GM21526 (cell line): Measurements from ENCODE around the gene PCF11.
A peak's percentile ranks its signal among the peaks of the same experiment; 100 is the strongest.
"Not testable (repeated sequence)": the region's sequence is repeated elsewhere in the genome, so short reads cannot be mapped to it uniquely, and the experiment has no call there.

Experiments
- ATAC-seq: cut with Tn5 transposase; IDR thresholded peaks from one replicate; pipeline ENCODE4 v1.9.1; 2021; ENCODE audit warnings: moderate library complexity; ENCODE audit not compliant: unreplicated experiment, low FRiP score

Gene PCF11, protein sequence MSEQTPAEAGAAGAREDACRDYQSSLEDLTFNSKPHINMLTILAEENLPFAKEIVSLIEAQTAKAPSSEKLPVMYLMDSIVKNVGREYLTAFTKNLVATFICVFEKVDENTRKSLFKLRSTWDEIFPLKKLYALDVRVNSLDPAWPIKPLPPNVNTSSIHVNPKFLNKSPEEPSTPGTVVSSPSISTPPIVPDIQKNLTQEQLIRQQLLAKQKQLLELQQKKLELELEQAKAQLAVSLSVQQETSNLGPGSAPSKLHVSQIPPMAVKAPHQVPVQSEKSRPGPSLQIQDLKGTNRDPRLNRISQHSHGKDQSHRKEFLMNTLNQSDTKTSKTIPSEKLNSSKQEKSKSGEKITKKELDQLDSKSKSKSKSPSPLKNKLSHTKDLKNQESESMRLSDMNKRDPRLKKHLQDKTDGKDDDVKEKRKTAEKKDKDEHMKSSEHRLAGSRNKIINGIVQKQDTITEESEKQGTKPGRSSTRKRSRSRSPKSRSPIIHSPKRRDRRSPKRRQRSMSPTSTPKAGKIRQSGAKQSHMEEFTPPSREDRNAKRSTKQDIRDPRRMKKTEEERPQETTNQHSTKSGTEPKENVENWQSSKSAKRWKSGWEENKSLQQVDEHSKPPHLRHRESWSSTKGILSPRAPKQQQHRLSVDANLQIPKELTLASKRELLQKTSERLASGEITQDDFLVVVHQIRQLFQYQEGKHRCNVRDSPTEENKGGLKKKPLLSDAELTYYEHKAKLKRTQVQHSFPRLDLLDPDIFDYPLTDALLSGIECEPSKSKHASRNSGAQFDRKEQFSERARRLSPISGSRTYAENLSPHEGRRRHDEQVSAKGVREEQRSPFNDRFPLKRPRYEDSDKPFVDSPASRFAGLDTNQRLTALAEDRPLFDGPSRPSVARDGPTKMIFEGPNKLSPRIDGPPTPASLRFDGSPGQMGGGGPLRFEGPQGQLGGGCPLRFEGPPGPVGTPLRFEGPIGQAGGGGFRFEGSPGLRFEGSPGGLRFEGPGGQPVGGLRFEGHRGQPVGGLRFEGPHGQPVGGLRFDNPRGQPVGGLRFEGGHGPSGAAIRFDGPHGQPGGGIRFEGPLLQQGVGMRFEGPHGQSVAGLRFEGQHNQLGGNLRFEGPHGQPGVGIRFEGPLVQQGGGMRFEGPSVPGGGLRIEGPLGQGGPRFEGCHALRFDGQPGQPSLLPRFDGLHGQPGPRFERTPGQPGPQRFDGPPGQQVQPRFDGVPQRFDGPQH (N-terminal part only)

DNA sequence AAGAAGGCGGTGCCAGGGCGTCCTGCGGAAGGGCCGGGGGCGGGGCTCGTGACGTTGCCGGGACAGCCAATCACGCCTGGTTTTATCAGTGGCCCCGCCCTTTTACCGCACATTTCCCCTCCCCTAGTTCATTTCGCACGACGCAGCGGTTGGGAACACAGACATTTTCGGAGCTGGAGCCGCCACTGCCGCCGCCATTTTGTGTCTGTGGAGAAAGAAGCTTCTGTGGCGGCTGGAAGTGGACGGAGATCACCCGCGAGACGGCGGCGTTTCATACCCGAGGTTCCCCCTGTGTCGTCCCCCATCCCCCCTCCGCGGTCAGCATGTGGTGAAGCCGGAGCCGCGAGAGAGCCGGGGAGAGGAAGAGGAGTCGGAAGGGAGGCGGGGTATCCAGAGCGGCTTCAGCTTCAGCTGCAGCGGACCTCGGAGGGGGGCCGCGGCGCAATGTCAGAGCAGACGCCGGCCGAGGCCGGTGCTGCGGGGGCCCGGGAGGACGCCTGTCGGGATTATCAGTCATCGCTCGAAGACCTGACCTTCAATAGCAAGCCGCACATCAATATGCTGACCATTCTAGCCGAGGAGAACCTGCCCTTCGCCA is at the start of gene PCF11:
Gene PCF11 (plus strand): TSS at position 136 of the 598 bp plus-strand sequence. CDS start 309 bp downstream, at position 445.
- ATAC-seq = peak; percentile 4

GRCh38 chr11:83112886-83113285 is 44.0 kb upstream of the PCF11 start:
- no peak for ATAC-seq

DNA sequence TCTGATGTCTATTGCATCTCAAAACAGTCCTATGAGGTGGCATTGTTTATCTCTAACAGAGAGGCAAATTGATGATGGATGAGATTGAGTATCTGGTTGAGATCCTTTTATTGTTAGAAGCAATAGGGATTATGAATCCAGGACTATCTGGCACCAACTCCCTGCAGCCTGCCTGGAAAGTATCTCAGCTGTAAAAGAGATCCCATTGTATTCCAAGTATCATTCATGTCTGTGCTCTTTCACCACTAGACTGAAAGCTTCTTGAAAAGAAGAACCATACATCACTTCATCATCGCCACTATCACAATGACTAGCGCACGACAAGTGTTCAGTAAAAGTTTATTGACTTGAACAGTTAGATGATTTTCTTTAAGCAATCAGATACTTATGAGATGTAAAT is 41.9 kb upstream of the PCF11 start:
- no peak for ATAC-seq

GRCh38 chr11:83115551-83115950 is 41.4 kb upstream of the PCF11 start:
- ATAC-seq = no peak

DNA sequence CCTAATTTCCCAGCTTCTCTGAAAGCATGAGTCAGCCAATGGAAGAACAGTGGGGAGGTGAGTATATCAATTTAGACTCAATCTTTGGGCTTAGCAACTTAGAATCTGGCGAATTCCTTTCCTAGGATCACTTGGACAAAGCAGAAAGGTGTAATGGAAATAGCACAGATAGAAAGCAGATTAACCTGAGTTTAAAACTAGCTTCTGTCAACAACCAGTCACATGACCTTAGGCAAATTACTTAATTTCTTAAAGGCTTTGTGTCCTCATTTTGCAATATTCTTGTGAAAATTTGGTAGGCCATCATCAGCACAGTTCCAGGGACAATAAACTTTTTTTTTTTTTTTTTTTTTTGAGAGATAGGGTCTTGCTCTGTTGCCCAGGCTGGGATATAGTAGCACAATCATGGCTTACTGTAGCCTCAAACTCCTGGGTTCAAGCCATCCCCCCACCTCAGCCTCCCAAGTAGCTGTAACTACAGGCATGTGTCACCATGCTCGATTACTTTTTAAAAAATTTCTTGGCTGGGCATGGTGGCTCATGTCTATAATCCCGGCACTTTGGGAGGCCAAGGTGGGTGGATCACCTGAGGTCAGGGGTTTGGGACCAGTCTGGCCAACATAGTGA is 40.8 kb upstream of the PCF11 start:
- ATAC-seq = no peak

- ATAC-seq = no peak
Measured at GRCh38 chr11:83118814-83119213, 38.1 kb upstream of the PCF11 start.

- no peak for ATAC-seq
Measured at GRCh38 chr11:83119216-83119615, 37.7 kb upstream of the PCF11 start.

DNA sequence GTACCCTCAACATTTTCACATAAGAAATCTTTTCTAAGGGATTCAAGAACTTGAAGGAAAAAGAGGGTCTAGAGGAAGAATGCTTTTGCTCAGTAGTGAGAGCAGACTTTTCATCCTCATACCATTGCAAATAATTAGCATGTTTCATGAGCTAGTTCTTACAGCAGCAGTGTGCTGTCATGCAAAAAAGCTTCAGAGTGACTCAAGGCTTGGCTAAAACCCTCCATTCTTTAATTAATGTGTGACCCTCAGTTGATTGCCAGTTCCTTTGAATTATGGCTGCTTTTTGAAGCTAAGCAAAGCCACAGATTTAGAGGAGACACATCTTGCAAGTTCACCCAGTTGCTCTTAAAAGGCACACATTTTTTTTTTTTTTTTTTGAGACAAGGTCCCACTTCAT is 36.6 kb upstream of the PCF11 start:
- no peak for ATAC-seq

DNA sequence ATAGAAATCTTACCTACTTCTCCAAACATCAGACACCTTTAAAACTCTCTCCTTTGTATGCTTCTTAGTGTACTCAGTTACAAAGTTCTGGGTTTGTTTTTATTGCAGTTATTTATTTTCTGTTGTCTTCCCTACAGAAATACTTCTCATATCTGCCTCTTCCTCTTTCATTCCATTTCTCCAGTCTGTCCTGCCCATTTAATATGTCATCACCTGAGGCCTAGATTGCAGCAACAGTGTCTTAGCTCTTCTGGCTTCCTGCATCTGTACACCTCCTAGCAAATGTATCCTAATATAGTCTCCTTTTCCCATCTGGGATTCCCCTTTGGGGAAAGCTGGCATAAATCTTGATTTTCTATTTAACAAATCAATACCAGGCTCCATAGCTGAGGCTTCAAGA is 34.9 kb upstream of the PCF11 start:
- no peak for ATAC-seq

GRCh38 chr11:83122766-83123165 is 34.2 kb upstream of the PCF11 start:
- no peak for ATAC-seq

GRCh38 chr11:83124636-83125424 is 32.1 kb upstream of the PCF11 start:
- no peak for ATAC-seq

- ATAC-seq = no peak
Measured at GRCh38 chr11:83125577-83125976, 31.4 kb upstream of the PCF11 start.

- no peak for ATAC-seq
Measured at GRCh38 chr11:83127310-83127637, 29.7 kb upstream of the PCF11 start.

DNA sequence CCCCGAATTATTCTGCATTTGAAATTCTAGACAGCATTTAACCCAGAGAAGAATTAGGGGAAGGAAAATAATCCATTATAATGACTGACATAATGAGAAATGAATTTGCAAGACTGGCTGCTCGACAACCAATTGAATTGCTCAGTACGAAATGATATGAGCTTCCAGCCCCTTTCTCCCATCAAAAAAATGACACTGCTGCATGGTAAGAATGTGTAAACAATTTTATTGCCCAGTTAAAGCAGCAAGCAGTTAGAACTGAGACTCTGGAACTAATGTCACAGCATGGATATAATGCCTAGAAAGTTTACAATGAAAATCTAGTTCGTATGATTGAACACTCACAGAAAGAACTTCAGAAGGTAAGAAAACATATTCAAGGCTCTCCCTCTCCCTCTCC is 24.7 kb upstream of the PCF11 start:
- no peak for ATAC-seq

GRCh38 chr11:83133266-83133665 is 23.7 kb upstream of the PCF11 start:
- ATAC-seq = not testable (repeated sequence)

- no peak for ATAC-seq
Measured at GRCh38 chr11:83139310-83139709, 17.6 kb upstream of the PCF11 start.

GRCh38 chr11:83140691-83141455 is 16.1 kb upstream of the PCF11 start:
- ATAC-seq = peak; percentile 93

- ATAC-seq = no peak
Measured at GRCh38 chr11:83147895-83148294, 9.0 kb upstream of the PCF11 start.

DNA sequence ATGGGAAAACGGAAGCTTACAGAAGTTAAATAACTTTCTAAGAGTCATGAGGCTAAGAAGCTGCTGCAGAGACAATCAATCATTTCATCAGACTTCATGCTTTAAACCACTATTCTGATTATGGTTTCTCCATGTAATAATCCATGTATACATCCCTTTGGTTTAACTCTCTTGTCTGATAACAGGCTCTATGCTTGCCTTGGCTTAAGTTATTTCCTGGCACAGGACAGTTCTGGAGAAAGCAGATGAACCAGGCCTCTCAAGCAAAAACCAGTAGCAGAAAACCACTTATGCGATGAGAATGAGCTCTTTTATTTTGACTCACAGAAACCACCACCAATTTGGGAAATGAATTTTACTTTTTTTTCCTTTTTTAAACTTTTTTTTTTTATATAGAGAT is 6.5 kb upstream of the PCF11 start:
- no peak for ATAC-seq
